T-helper 1 cell treated with Interleukin-12 subunit alpha and Interleukin-12 subunit beta and Interleukin-4 antibody, amounts not matched to agents 30 ng/mL and 1 ng/mL, for 36 hours (primary cell): ENCODE measurements around the gene RSPO3. TPM values are rescaled to one million over a fixed set of nuclear protein-coding genes. Genes with fewer than 3 reads are reported as not detected.

Experiments used
- intact Hi-C: fragments of 100-400 bp; cut with micrococcal nuclease; formaldehyde crosslinking; loops from one replicate; pipeline ENCODE4 v1.15.1; 2024
- total RNA-seq: library from RNA; stranded (reverse); gene quantifications from 2 replicates; pipeline ENCODE4 v1.2.3, GENCODE V29; 2022

The RSPO3 gene
- total RNA-seq, 1 donor from 2014 or later, result not detected

GRCh38 chr6:127111526-127111925 is 6.9 kb upstream of the RSPO3 start:
- intact Hi-C loops, result no loop called here

GRCh38 chr6:127114214-127114760 is 4.2 kb upstream of the RSPO3 start:
- intact Hi-C loops, result no loop called here

GRCh38 chr6:127115084-127115655 is 3.3 kb upstream of the RSPO3 start:
- intact Hi-C loops, result no loop called here

GRCh38 chr6:127115746-127116145 is 2.7 kb upstream of the RSPO3 start:
- intact Hi-C loops, result no loop called here

- intact Hi-C loops, result no loop called here
Observed at GRCh38 chr6:127117979-127118297, 533 bp upstream of the RSPO3 start.

GRCh38 chr6:127119102-127120022 is 891 bp downstream of the RSPO3 start:
- intact Hi-C loops, result loop anchor here (2.0 to 10.0 kb wide), 2 partner anchors 1375 to 1809 kb away; partner anchors contain the start of gene HEY2

GRCh38 chr6:127120023-127120786 is 1.7 kb downstream of the RSPO3 start:
- intact Hi-C loops, result loop anchor here (2.0 to 10.0 kb wide), 2 partner anchors 1375 to 1809 kb away; partner anchors contain the start of gene HEY2

- intact Hi-C loops, result loop anchor here (1.0 to 10.0 kb wide), 4 partner anchors 317 to 1810 kb away; partner anchors contain the start of gene HEY2
Observed at GRCh38 chr6:127120787-127121636, 2.5 kb downstream of the RSPO3 start.

- intact Hi-C loops, result loop anchor here (1.0 to 10.0 kb wide), 4 partner anchors 317 to 1811 kb away; partner anchors contain the start of gene HEY2
Observed at GRCh38 chr6:127121637-127121960, 3.1 kb downstream of the RSPO3 start.

- intact Hi-C loops, result loop anchor here (10.0 kb wide), 1 partner anchor 1379 kb away; the partner anchor contains the start of gene HEY2
Observed at GRCh38 chr6:127124172-127124571, 5.7 kb downstream of the RSPO3 start.

- intact Hi-C loops, result loop anchor here (10.0 kb wide), 1 partner anchor 1380 kb away; the partner anchor contains the start of gene HEY2
Observed at GRCh38 chr6:127124680-127125079, 6.2 kb downstream of the RSPO3 start.

- intact Hi-C loops, result loop anchor here (10.0 kb wide), 1 partner anchor 1383 kb away; the partner anchor contains the start of gene HEY2
Observed at GRCh38 chr6:127128066-127128465, 9.6 kb downstream of the RSPO3 start.

- intact Hi-C loops, result loop anchor here (10.0 kb wide), 1 partner anchor 1384 kb away; the partner anchor contains the start of gene HEY2
Observed at GRCh38 chr6:127129251-127129650, 10.8 kb downstream of the RSPO3 start.

- intact Hi-C loops, result no loop called here
Observed at GRCh38 chr6:127131275-127131674, 12.8 kb downstream of the RSPO3 start.

- intact Hi-C loops, result no loop called here
Observed at GRCh38 chr6:127131772-127132376, 13.4 kb downstream of the RSPO3 start.

GRCh38 chr6:127134136-127134535 is 15.7 kb downstream of the RSPO3 start:
- intact Hi-C loops, result no loop called here

GRCh38 chr6:127136786-127137185 is 18.3 kb downstream of the RSPO3 start:
- intact Hi-C loops, result no loop called here

GRCh38 chr6:127146932-127147331 is 28.5 kb downstream of the RSPO3 start:
- intact Hi-C loops, result no loop called here

GRCh38 chr6:127147534-127147933 is 29.1 kb downstream of the RSPO3 start:
- intact Hi-C loops, result no loop called here

- intact Hi-C loops, result no loop called here
Observed at GRCh38 chr6:127148511-127148910, 30.0 kb downstream of the RSPO3 start.
